Measurements from ENCODE around the gene HNRNPA1L2. TPM values are rescaled to one million over a fixed set of nuclear protein-coding genes. Genes with fewer than 3 reads are reported as not detected.

HNRNPA1L2 gene
- total and polyA plus RNA-seq, 10 of the 15 experiments (the other 5 are each of a cell fraction or from before 2014, with no cell fraction given): 3.3 to 12.0 (median 7.8) TPM

DNA sequence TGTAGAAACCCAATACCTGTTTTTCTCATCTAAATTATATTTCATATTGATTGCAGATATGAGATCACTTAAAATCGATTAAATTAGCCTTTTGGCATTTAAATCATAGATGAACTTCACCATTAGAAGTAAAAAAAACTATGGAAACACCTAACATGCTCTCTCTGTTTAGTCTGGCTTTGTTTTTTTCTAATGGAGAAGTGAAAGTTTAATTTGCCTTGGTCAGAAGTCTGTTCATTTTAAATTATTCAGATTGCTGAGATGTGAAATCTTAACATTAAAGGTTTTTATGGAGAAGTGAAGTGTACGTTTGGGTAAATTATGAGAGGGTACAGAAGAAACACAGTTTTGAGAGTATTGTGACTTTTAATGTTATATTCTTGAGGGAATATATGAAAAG is 17.1 kb downstream of the HNRNPA1L2 start (continued):
- no peak for TF ChIP-seq JUNB (IDR thresholded peaks at IDR 0.05)
- TF ChIP-seq RAD21 (IDR thresholded peaks at IDR 0.05; ENCODE audit: insufficient read depth, low read depth, low read length): no peak
- no peak for TF ChIP-seq SMAD5 (IDR thresholded peaks at IDR 0.05; ENCODE audit: low read depth)
- no peak for TF ChIP-seq PAX5 (IDR thresholded peaks at IDR 0.05; ENCODE audit: borderline replicate concordance, low read depth, low read length)

DNA sequence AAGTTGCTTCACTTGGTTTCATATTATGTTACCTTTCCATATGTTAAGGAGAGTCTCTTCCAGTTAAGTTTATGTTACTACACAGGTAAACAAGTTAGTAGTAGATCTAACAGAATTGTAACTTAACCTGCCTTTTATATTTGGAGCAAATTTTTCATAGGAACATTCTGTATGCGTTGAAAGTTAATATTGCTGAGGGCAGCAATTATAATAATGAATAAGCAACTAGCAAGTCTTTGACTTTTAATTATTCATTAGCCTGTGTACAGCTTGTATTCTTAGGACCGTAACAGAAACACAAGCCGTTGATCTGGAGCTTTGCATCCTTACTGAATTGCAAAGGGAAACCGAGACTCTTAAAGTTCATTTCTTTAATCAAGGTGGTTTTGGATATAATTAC is 22.0 kb downstream of the HNRNPA1L2 start:
- CTCF ChIA-PET: interaction anchor here (1.0 to 5.9 kb wide), 32 partner anchors 8 to 488 kb away, joined by 3 to 179 read pairs (median 11); partner anchors contain the start of genes CNMD and SUGT1
- ATAC-seq (no peak), DNase-seq (ENCODE audit: low read depth, low spot score) (no peak), FAIRE-seq (no peak)
- Histone ChIP-seq H3K9me3 (replicated peaks; ENCODE audit: control insufficient read depth, insufficient read depth, low read length) (peaks cover 2% of the 10 kb centered on the region; the same call in 1 of the 3 replicates), H3K27ac (ENCODE audit: control insufficient read depth, insufficient read depth) (no peak overlapping the region), H3K4me1 (ENCODE audit: control insufficient read depth, insufficient read depth, low read length) (peaks cover 5% of the 10 kb centered on the region; the same call in 1 of the 2 replicates), H3K9ac (ENCODE audit: control insufficient read depth, insufficient read depth, low read length) (no peak overlapping the region), H3K4me2 (ENCODE audit: control insufficient read depth, insufficient read depth) (no peak overlapping the region), H4K20me1 (ENCODE audit: control insufficient read depth, insufficient read depth) (no peaks in the 10 kb centered on the region), H3K36me3 (ENCODE audit: control insufficient read depth in 2 of 2, insufficient read depth in 2 of 2, low read length in 1 of 2) (peaks cover 3 to 28% of the 10 kb centered on the region in 2 experiments), H3K27me3 (replicated peaks in 1 of 2; ENCODE audit: control insufficient read depth in 2 of 2, insufficient read depth in 2 of 2, low read length in 1 of 2) (no peaks in the 10 kb centered on the region), H3K4me3 (no peak overlapping the region), H3K79me2 (ENCODE audit: control insufficient read depth, insufficient read depth, low read length) (no peaks in the 10 kb centered on the region; the same call in 1 of the 2 replicates), H2AFZ (ENCODE audit: control insufficient read depth, low read depth, low read length) (no peak overlapping the region)
- TF ChIP-seq ESRRA (IDR thresholded peaks at IDR 0.05; ENCODE audit: low read length) (no peak), STAT1 (conservative IDR thresholded peaks at IDR 0.05) (no peak), FOXK2 (IDR thresholded peaks at IDR 0.05) (no peak), POLR2AphosphoS2 (IDR thresholded peaks at IDR 0.05; ENCODE audit: low read depth, low read length) (no peak), EZH2 (IDR thresholded peaks at IDR 0.05; ENCODE audit: borderline replicate concordance, control insufficient read depth, low read depth, low read length) (no peak), PML (IDR thresholded peaks at IDR 0.05; ENCODE audit: low read length) (no peak), HDAC2 (IDR thresholded peaks at IDR 0.05) (no peak), KDM1A (IDR thresholded peaks at IDR 0.05; ENCODE audit: borderline replicate concordance) (no peak), NRF1 (conservative IDR thresholded peaks at IDR 0.05; ENCODE audit: low read depth, low read length) (no peak), BACH1 (IDR thresholded peaks at IDR 0.05; ENCODE audit: borderline replicate concordance) (no peak)
- TF ChIP-seq, protein P1, sequence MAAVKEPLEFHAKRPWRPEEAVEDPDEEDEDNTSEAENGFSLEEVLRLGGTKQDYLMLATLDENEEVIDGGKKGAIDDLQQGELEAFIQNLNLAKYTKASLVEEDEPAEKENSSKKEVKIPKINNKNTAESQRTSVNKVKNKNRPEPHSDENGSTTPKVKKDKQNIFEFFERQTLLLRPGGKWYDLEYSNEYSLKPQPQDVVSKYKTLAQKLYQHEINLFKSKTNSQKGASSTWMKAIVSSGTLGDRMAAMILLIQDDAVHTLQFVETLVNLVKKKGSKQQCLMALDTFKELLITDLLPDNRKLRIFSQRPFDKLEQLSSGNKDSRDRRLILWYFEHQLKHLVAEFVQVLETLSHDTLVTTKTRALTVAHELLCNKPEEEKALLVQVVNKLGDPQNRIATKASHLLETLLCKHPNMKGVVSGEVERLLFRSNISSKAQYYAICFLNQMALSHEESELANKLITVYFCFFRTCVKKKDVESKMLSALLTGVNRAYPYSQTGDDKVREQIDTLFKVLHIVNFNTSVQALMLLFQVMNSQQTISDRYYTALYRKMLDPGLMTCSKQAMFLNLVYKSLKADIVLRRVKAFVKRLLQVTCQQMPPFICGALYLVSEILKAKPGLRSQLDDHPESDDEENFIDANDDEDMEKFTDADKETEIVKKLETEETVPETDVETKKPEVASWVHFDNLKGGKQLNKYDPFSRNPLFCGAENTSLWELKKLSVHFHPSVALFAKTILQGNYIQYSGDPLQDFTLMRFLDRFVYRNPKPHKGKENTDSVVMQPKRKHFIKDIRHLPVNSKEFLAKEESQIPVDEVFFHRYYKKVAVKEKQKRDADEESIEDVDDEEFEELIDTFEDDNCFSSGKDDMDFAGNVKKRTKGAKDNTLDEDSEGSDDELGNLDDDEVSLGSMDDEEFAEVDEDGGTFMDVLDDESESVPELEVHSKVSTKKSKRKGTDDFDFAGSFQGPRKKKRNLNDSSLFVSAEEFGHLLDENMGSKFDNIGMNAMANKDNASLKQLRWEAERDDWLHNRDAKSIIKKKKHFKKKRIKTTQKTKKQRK (IDR thresholded peaks at IDR 0.05; ENCODE audit: low read depth, low read length): no peak
- TF ChIP-seq, protein P2, sequence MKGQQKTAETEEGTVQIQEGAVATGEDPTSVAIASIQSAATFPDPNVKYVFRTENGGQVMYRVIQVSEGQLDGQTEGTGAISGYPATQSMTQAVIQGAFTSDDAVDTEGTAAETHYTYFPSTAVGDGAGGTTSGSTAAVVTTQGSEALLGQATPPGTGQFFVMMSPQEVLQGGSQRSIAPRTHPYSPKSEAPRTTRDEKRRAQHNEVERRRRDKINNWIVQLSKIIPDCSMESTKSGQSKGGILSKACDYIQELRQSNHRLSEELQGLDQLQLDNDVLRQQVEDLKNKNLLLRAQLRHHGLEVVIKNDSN (IDR thresholded peaks at IDR 0.05; ENCODE audit: borderline replicate concordance, extremely low read length, insufficient read depth, low read depth, low read length): no peak
- intact Hi-C loops (cut with micrococcal nuclease; ENCODE audit: unreplicated experiment): loop anchor here (2.0 kb wide), 1 partner anchor 75 kb away; the partner anchor contains the start of gene CNMD
- POLR2A ChIA-PET: interaction anchor here (0.6 kb wide), 1 partner anchor 63 kb away, joined by 3 read pairs; no protein-coding TSS in a partner anchor
- BruUV-seq (replicated peaks): no TSS peak
- in situ Hi-C loops (cut with MboI): loop anchor here (10.0 kb wide), 1 partner anchor 301 kb away; no protein-coding TSS in a partner anchor
- whole genome bisulfite sequencing (ENCODE audit: insufficient coverage, insufficient replicate concordance, low lambda C conversion rate, missing lambda C conversion rate): 97% methylated on average over 4 of the region's 4 CpGs
- SMC1A ChIA-PET (ENCODE audit: uncharacterized antibody, unreplicated experiment): interaction anchor here (0.8 to 5.1 kb wide), 24 partner anchors 11 to 488 kb away, joined by 3 to 129 read pairs (median 9); partner anchors contain the start of gene SUGT1
- RAD21 ChIA-PET (ENCODE audit: unreplicated experiment): interaction anchor here (0.6 to 5.2 kb wide), 20 partner anchors 9 to 488 kb away, joined by 3 to 147 read pairs (median 7); partner anchors contain the start of gene SUGT1

Measured in GM12878 (cell line).